ENCODE results near the gene TPSG1. TPM values are rescaled to one million over a fixed set of nuclear protein-coding genes. Genes with fewer than 3 reads are reported as not detected.

Gene TPSG1
- total and polyA plus RNA-seq, 2 experiments from 2014 or later, result 0.81 TPM; not detected in 1

- Histone ChIP-seq H3K4me3 (no peak overlapping the region; the same call in 1 of the 2 replicates), H3K9me2 (ENCODE audit: insufficient read depth) (no peaks in the 10 kb centered on the region), H2AFZ (no peak overlapping the region), H3K27ac (ENCODE audit: low read depth) (no peak overlapping the region), H4K20me1 (replicated peaks; ENCODE audit: insufficient read depth) (0 out of 2 replicates have a peak, but pooled peaks cover 2% of the 10 kb centered on the region), H3K79me2 (replicated peaks; ENCODE audit: insufficient read depth) (no peaks in the 10 kb centered on the region), H3F3A (replicated peaks; ENCODE audit: low read depth) (no peaks in the 10 kb centered on the region), H3K4me1 (ENCODE audit: insufficient read depth) (no peaks in the 10 kb centered on the region), H3K27me3 (ENCODE audit: insufficient read depth) (no peaks in the 10 kb centered on the region), H3K4me2 (peak overlapping the region; percentile 70; the same call in 1 of the 2 replicates), H3K36me3 (ENCODE audit: insufficient read depth) (no peaks in the 10 kb centered on the region)
- no peak overlapping the region for H3K4me3 Mint-ChIP-seq
- H3K9me3 Mint-ChIP-seq, result peaks cover 6% of the 10 kb centered on the region
- DNase-seq (ENCODE audit: low spot score) (no peak), ATAC-seq (peak; percentile 7; the same call in 2 of the 3 replicates)
- H3K36me3 Mint-ChIP-seq (ENCODE audit: low read depth), result no peaks in the 10 kb centered on the region
- H3K4me1 Mint-ChIP-seq, result peaks cover 11% of the 10 kb centered on the region
- no peak overlapping the region for H3K27ac Mint-ChIP-seq
- H3K27me3 Mint-ChIP-seq (ENCODE audit: insufficient read depth, low read depth, poor library complexity), result peaks cover 31% of the 10 kb centered on the region
- TF ChIP-seq NANOG (IDR thresholded peaks at IDR 0.05; ENCODE audit: borderline replicate concordance) (no peak), STAT1 (IDR thresholded peaks at IDR 0.05; ENCODE audit: unreplicated experiment) (no peak), CREB1 (CRISPR knock-in tag; IDR thresholded peaks at IDR 0.05; ENCODE audit: low read depth) (no peak), JUNB (IDR thresholded peaks at IDR 0.05; ENCODE audit: unreplicated experiment) (no peak), CTCF (conservative IDR thresholded peaks at IDR 0.05; ENCODE audit: low read depth in 2 of 2) (no peak), ZNF331 (CRISPR knock-in tag; IDR thresholded peaks at IDR 0.05; ENCODE audit: low read depth) (no peak), POLR2AphosphoS5 (IDR thresholded peaks at IDR 0.05; ENCODE audit: low read depth) (no peak), EZH2phosphoT487 (IDR thresholded peaks at IDR 0.05; ENCODE audit: unreplicated experiment) (no peak), ZNF114 (CRISPR knock-in tag; IDR thresholded peaks at IDR 0.05) (no peak), EZH2 (IDR thresholded peaks at IDR 0.05; ENCODE audit: low read depth, unreplicated experiment) (no peak), ZNF462 (CRISPR knock-in tag; IDR thresholded peaks at IDR 0.05) (no peak)
- TF ChIP-seq, protein P1, sequence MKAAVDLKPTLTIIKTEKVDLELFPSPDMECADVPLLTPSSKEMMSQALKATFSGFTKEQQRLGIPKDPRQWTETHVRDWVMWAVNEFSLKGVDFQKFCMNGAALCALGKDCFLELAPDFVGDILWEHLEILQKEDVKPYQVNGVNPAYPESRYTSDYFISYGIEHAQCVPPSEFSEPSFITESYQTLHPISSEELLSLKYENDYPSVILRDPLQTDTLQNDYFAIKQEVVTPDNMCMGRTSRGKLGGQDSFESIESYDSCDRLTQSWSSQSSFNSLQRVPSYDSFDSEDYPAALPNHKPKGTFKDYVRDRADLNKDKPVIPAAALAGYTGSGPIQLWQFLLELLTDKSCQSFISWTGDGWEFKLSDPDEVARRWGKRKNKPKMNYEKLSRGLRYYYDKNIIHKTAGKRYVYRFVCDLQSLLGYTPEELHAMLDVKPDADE (IDR thresholded peaks at IDR 0.05), result no peak
- TF ChIP-seq, protein P2, sequence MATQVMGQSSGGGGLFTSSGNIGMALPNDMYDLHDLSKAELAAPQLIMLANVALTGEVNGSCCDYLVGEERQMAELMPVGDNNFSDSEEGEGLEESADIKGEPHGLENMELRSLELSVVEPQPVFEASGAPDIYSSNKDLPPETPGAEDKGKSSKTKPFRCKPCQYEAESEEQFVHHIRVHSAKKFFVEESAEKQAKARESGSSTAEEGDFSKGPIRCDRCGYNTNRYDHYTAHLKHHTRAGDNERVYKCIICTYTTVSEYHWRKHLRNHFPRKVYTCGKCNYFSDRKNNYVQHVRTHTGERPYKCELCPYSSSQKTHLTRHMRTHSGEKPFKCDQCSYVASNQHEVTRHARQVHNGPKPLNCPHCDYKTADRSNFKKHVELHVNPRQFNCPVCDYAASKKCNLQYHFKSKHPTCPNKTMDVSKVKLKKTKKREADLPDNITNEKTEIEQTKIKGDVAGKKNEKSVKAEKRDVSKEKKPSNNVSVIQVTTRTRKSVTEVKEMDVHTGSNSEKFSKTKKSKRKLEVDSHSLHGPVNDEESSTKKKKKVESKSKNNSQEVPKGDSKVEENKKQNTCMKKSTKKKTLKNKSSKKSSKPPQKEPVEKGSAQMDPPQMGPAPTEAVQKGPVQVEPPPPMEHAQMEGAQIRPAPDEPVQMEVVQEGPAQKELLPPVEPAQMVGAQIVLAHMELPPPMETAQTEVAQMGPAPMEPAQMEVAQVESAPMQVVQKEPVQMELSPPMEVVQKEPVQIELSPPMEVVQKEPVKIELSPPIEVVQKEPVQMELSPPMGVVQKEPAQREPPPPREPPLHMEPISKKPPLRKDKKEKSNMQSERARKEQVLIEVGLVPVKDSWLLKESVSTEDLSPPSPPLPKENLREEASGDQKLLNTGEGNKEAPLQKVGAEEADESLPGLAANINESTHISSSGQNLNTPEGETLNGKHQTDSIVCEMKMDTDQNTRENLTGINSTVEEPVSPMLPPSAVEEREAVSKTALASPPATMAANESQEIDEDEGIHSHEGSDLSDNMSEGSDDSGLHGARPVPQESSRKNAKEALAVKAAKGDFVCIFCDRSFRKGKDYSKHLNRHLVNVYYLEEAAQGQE (IDR thresholded peaks at IDR 0.05; ENCODE audit: unreplicated experiment), result no peak
Observed at GRCh38 chr16:1259760-1260068, 34.6 kb upstream of the TPSG1 start.

All from GM23338 (cell line).